ENCODE data around the gene ROR2.

GRCh38 chr9:91516081-91516480 is 433.9 kb downstream of the ROR2 start:
- no peak for TF ChIP-seq CTCF (IDR thresholded peaks at IDR 0.05; ENCODE audit: insufficient read depth, low read length, poor library complexity, severe bottlenecking)
- no peak for TF ChIP-seq EZH2phosphoT487 (conservative IDR thresholded peaks at IDR 0.05; ENCODE audit: low read length)
